KMS-11 (cell line): ENCODE measurements around the gene CYP2J2.
A peak's percentile ranks its signal among the peaks of the same experiment; 100 is the strongest.
"Not testable (repeated sequence)": the region's sequence is repeated elsewhere in the genome, so short reads cannot be mapped to it uniquely, and the experiment has no call there.

Experiments
- H2AFZ ChIP-seq: fragments of 200-600 bp; sonication (generic); 2 replicates; pipeline ENCODE4 v1.6.1; 2016; ENCODE audit warnings: antibody characterized with exemption, mixed run types, low read depth
- H3K27ac ChIP-seq: fragments of 200-600 bp; sonication (generic); 2 replicates; pipeline ENCODE4 v1.6.1; 2016; ENCODE audit warnings: mild to moderate bottlenecking, mixed run types
- H3K27me3 ChIP-seq: fragments of 200-600 bp; sonication (generic); 2 replicates; pipeline ENCODE4 v1.6.1; 2017; ENCODE audit warnings: mild to moderate bottlenecking, low read depth, mixed run types, moderate library complexity; ENCODE audit not compliant: insufficient read depth
- H3K36me3 ChIP-seq: fragments of 200-600 bp; sonication (generic); 2 replicates; pipeline ENCODE4 v1.6.1; 2017; ENCODE audit warnings: mild to moderate bottlenecking, mixed run types; ENCODE audit not compliant: insufficient read depth
- H3K4me1 ChIP-seq: fragments of 200-600 bp; sonication (generic); 2 replicates; pipeline ENCODE4 v1.6.1; 2016; ENCODE audit warnings: mild to moderate bottlenecking, low read depth, mixed run types; ENCODE audit not compliant: poor library complexity, severe bottlenecking
- H3K4me2 ChIP-seq: fragments of 200-600 bp; sonication (generic); 2 replicates; pipeline ENCODE4 v1.7.0; 2016; ENCODE audit warnings: mild to moderate bottlenecking, mixed run types
- H3K4me3 ChIP-seq: fragments of 200-600 bp; sonication (generic); IDR thresholded peaks from 2 replicates; pipeline ENCODE4 v1.6.1; 2017; ENCODE audit warnings: low read depth, low read length, mixed read lengths; ENCODE audit not compliant: insufficient read depth
- H3K79me2 ChIP-seq: fragments of 200-600 bp; sonication (generic); 2 replicates; pipeline ENCODE4 v1.6.1; 2016; ENCODE audit warnings: low read depth, mixed run types; ENCODE audit not compliant: insufficient read depth
- H3K9ac ChIP-seq: fragments of 200-600 bp; sonication (generic); 2 replicates; pipeline ENCODE4 v1.6.1; 2016; ENCODE audit warnings: mild to moderate bottlenecking, mixed run types
- H4K20me1 ChIP-seq: fragments of 200-600 bp; sonication (generic); 2 replicates; pipeline ENCODE4 v1.6.1; 2016; ENCODE audit warnings: mild to moderate bottlenecking, mixed run types; ENCODE audit not compliant: insufficient read depth
- CTCF ChIP-seq: fragments of 200-600 bp; sonication (generic); conservative IDR thresholded peaks from 2 replicates; pipeline ENCODE4 v1.6.1; 2017; ENCODE audit warnings: low read depth, mild to moderate bottlenecking, antibody characterized with exemption, low read length, moderate library complexity, mixed read lengths

The CYP2J2 gene

GRCh38 chr1:59926381-59927123 is at the start of gene CYP2J2:
CYP2J2 (minus strand) TSS chr1:59926773; CDS start chr1:59926746, 27 bp downstream.
- Histone ChIP-seq H3K36me3 (no peaks in the 10 kb centered on the region), H3K4me3 (peak within 1 kb of the TSS; percentile 88), H3K9ac (peak within 1 kb of the TSS; percentile 46; the same call in 1 of the 2 replicates), H3K4me2 (peak within 1 kb of the TSS; percentile 83), H3K27me3 (no peaks in the 10 kb centered on the region), H3K79me2 (no peaks in the 10 kb centered on the region), H3K4me1 (peaks cover 29% of the 10 kb centered on the region), H4K20me1 (no peaks in the 10 kb centered on the region), H2AFZ (peak within 1 kb of the TSS; percentile 97), H3K27ac (no peak within 1 kb of the TSS)
- no peak for TF ChIP-seq CTCF

- no peaks in the 10 kb centered on the region for H4K20me1 ChIP-seq
- no peak overlapping the region for H2AFZ ChIP-seq
- H3K4me3 ChIP-seq, result no peak overlapping the region
- no peaks in the 10 kb centered on the region for H3K79me2 ChIP-seq
- no peaks in the 10 kb centered on the region for H3K36me3 ChIP-seq
- TF ChIP-seq CTCF, result no peak
- no peak overlapping the region for H3K27ac ChIP-seq
- H3K9ac ChIP-seq, result no peak overlapping the region
- H3K4me1 ChIP-seq, result peaks cover 8% of the 10 kb centered on the region
- no peak overlapping the region for H3K4me2 ChIP-seq
- H3K27me3 ChIP-seq, result no peaks in the 10 kb centered on the region
Observed at GRCh38 chr1:59973719-59974118, 47.1 kb upstream of the CYP2J2 start.

GRCh38 chr1:59972216-59972927 is 45.8 kb upstream of the CYP2J2 start:
- Histone ChIP-seq H3K27me3 (no peaks in the 10 kb centered on the region), H3K79me2 (no peaks in the 10 kb centered on the region), H3K9ac (no peak overlapping the region), H2AFZ (no peak overlapping the region), H3K4me1 (peaks cover 8% of the 10 kb centered on the region), H3K27ac (no peak overlapping the region), H3K4me2 (no peak overlapping the region), H3K36me3 (no peaks in the 10 kb centered on the region), H4K20me1 (no peaks in the 10 kb centered on the region), H3K4me3 (no peak overlapping the region)
- TF ChIP-seq CTCF, result no peak

- H3K4me2 ChIP-seq, result peak overlapping the region; percentile 31
- H4K20me1 ChIP-seq, result no peaks in the 10 kb centered on the region
- no peaks in the 10 kb centered on the region for H3K36me3 ChIP-seq
- no peak overlapping the region for H3K27ac ChIP-seq
- no peak overlapping the region for H3K4me3 ChIP-seq
- H2AFZ ChIP-seq, result peak overlapping the region; percentile 53
- H3K27me3 ChIP-seq, result no peaks in the 10 kb centered on the region
- no peaks in the 10 kb centered on the region for H3K79me2 ChIP-seq
- peaks cover 8% of the 10 kb centered on the region for H3K4me1 ChIP-seq
- TF ChIP-seq CTCF, result peak; percentile 98
- no peak overlapping the region for H3K9ac ChIP-seq
Observed at GRCh38 chr1:59971464-59971911, 44.9 kb upstream of the CYP2J2 start.

- not testable (repeated sequence) for H3K27ac ChIP-seq, H3K9ac ChIP-seq, H2AFZ ChIP-seq, H3K4me1 ChIP-seq, H4K20me1 ChIP-seq, H3K36me3 ChIP-seq, H3K4me3 ChIP-seq, H3K4me2 ChIP-seq, H3K27me3 ChIP-seq, H3K79me2 ChIP-seq
Observed at GRCh38 chr1:59969542-59970175, 43.1 kb upstream of the CYP2J2 start.

GRCh38 chr1:59968746-59969145 is 42.2 kb upstream of the CYP2J2 start:
- not testable (repeated sequence) for H3K9ac ChIP-seq, H3K36me3 ChIP-seq, H3K4me2 ChIP-seq, H3K27me3 ChIP-seq, H3K4me3 ChIP-seq, H4K20me1 ChIP-seq, H3K79me2 ChIP-seq, H3K4me1 ChIP-seq, H3K27ac ChIP-seq, H2AFZ ChIP-seq
